SIG-M5 treated with dmso at 0.1 percent for 504 hours (cell line): Measurements from ENCODE around the gene RPL36A.
A peak's percentile ranks its signal among the peaks of the same experiment; 100 is the strongest.

ENCODE experiments used
- DNase-seq: peaks from one replicate; lab custom pipeline; 2025; ENCODE audit not compliant: unreplicated experiment; lab: John Stamatoyannopoulos, UW

RPL36A gene

GRCh38 chrX:101391831-101392230 is 1.0 kb downstream of the RPL36A start:
- DNase-seq: no peak

- DNase-seq: no peak
Measured at GRCh38 chrX:101393530-101394305, 2.9 kb downstream of the RPL36A start.

DNA sequence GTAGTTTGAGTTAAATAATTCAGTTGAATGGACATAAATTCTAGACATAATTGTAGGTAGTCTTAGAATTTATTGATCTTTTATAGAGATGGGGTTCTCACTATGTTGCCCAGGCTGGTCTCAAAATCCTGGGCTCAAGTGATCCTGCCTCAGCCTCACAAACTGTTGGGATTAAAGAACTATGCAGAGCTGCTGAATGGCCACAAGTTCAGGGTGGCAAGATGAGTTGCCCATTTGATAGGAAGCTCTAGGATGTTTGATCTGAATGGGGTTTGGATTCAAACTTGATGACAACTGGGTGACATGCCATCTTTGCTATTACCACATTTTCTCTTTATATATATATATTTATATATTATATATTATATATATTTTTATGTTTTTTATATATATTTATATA is 3.6 kb downstream of the RPL36A start:
- DNase-seq: no peak

- DNase-seq: peak; percentile 88
Measured at GRCh38 chrX:101395789-101396188, 5.0 kb downstream of the RPL36A start.

DNA sequence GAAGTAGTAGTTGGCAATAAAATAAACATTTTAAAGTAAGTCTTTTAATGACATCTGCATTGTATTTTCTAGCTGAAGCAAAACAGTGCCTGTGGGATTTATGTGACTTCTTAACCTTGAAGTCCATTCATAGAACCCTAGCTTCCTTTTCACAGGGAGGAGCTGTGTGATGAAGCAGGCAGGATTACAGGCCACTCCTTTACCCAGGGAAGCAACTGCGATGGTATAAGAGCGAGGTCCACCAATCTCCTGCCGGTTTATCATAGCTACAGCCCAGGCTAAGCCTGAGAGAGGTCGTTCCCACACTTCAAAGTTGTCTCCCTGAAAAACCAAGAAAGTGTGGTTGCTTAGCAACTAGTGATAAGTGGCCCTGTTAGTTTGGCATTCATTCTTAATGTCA is 7.0 kb downstream of the RPL36A start:
- DNase-seq: no peak

GRCh38 chrX:101398694-101399093 is 7.9 kb downstream of the RPL36A start:
- DNase-seq: no peak

DNA sequence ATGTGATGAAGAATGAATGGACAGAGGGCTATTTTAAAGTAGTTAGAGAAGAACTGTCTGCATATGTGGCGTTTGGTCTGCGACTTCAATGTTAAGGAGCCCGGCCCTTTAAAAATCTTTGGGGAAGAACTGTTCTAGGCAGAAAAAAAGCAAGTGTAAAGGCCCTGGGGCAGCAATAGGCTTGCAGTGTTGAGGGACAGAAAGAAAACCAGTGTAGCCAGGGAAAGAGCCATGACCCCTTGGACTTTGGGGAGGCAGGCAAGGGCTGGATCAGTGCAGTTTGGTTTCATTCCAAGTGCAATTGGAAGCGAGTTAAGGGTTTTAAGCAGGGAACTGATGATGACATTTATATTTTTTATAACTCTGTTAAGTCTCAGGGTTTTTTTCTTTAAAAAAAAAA is 9.0 kb downstream of the RPL36A start:
- no peak for DNase-seq

GRCh38 chrX:101407167-101407747 is 16.4 kb downstream of the RPL36A start:
- DNase-seq: peak; percentile 54

GRCh38 chrX:101407748-101408531 is 17.1 kb downstream of the RPL36A start, which contains the start of the genes GLA and HNRNPH2:
GLA (minus strand) TSS chrX:101407925; CDS start chrX:101407903, 22 bp downstream.
HNRNPH2 (plus strand) TSS chrX:101408222; CDS start chrX:101411989, 3,767 bp downstream.
- peak; percentile 98 for DNase-seq

DNA sequence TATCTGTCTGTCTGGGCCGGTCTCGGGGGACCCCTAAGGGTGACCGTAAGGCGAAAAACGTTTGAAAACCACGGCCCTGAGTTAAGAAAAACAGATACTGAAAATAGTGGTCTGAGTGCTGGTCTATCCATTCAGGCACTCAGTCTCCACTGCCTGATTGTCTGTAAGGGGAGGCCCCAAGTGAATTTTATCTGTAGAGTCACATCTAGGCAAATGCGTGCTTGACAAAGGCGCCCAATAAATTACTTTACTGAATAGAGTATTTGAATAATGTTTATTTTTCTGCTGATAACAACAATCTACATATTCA is 17.7 kb downstream of the RPL36A start:
- DNase-seq: no peak

DNA sequence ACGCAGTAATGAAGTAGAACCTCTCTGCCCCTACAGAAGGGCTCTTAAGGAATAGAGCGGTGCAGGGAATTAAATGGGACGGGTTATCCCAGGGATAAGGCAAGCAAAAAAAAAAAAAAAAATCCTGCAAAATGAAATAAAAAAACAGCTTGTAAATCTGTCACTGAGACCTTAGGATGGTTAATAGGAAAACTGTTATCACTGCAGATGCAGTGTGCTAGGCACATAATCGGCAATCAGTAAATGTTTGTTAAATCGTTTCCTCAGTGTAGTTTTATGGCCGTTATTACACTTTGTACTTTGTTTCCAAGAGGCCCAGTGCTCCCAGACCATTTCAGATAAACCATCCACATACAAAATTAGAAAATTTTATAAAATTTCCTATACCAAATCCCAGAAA is 18.2 kb downstream of the RPL36A start:
- DNase-seq: no peak

GRCh38 chrX:101410461-101410860 is 19.6 kb downstream of the RPL36A start:
- DNase-seq: no peak

GRCh38 chrX:101411984-101412383 is 21.2 kb downstream of the RPL36A start:
- no peak for DNase-seq

DNA sequence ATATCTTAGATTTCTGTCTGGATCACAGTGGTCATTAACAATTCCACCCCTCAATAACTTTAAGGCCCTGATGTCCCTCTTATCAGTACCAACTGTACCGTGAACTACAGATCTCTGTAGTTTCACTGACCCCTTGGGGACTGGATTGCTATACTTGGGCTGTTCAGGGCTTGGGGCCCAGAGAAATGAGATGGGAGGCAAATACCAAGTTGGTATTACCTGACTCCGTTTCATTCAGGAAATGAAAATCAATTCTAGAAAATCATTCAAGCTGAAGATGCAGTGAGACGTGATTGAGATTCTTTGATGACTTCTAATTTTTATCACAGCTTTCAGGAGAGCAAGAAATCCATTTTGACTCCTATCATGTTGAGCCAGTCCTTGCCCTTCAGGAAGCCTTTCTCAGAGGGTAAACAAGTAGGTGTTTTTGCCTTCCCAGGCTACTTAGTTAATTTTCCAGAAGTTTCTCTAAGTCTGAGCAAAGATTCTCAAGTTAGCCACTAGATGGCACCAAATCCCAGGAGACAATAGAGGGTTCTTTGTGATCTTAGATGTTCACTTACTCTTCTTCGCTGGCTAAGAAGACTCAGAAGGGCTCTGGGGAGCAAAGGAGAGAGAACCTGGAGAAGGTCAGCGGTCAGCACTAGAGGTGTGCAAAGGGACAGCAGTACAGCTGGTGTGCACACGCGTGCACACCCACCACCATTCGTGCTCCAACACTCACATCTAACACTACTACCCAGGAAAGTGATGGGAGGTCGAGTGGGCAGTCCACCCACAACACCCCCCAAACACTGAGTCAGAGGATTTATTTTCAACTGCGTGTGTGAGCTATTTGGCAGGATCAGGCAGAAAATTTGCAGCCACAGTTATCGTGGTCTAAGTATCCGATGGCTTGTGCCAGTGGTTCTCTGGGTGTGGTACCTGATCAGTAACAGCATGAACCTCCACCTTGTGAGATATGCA is 24.7 kb downstream of the RPL36A start:
- peak; percentile 59 for DNase-seq

DNA sequence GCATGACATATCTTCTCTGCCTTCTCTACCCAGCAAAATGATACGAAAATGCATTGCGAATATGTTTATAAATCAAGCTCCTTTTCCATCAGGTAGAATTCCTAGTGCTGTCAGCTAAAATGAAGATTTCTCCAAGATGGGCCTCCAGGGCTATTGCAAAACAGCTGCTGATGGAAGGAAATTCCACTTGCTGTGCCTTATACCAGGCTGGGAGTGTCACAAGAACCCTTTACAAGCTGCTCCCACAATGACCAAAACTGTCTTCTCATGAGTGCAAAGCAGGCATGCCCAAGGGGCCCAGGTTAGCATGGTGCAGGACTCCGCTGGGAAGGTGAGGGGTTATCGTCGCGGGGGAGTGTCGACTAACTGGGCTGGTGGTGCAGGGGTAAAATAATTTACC is 25.9 kb downstream of the RPL36A start:
- no peak for DNase-seq

- no peak for DNase-seq
Measured at GRCh38 chrX:101417190-101417589, 26.4 kb downstream of the RPL36A start.

DNA sequence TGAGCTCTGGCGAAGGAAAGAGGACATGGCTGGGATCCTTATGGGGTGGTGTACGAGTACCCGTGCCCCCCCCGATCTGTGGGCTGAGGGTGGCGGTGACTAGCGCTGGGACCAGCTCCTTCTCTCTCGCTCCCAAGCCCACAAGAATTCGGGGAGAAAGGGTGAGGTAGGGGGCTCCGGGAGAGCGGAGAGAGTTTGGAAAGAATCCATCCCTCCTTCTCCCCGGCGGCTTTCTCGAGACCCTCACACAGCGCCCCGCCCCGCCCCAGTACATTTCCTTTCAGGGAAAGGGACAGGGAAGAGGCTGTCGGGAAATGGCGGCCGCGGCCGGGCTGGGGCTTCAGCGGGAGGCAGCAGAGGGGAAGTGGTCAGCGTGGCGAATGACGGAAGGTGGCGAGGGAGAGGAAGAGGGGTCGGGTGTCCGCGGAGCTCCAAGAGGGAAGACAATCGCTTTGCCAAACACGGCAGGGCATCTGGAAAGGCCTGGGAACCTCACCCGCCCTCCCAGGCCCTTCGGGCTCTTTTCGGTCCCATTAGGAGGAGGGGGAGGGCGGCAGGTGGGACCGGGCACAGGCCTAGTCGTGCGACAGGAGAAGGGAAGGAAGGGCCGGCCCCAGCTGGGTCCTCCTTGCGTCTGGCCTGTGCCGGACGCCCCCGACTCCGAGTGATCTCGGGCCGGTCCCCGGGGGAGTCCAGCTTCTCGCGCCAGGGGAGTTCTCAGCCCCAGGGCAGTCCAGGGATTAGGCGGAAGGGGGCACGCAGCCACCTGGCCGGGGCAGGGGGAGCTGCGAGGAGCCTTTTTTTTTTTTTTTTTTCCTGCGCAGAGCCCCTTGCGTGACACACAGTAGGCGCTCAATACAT is 27.4 kb downstream of the RPL36A start:
- DNase-seq: no peak

- no peak for DNase-seq
Measured at GRCh38 chrX:101419489-101419888, 28.7 kb downstream of the RPL36A start.

DNA sequence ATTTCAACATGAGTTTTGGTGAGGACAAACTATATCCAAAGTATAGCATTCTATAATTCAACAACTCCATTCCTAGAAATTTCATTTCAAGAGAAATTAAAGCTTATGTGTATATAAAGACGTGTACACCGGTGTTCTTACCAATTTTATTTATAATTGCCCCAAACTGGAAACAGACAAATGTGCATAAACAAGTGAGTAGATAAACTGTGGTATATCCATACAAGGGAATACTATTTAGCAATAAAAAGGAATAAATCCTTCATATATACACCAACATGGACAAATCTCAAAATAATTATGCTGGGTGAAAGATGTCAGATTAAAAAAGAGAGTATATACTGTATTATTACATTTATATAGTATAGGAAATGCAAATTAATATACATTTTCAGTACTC is 37.1 kb downstream of the RPL36A start:
- no peak for DNase-seq

DNA sequence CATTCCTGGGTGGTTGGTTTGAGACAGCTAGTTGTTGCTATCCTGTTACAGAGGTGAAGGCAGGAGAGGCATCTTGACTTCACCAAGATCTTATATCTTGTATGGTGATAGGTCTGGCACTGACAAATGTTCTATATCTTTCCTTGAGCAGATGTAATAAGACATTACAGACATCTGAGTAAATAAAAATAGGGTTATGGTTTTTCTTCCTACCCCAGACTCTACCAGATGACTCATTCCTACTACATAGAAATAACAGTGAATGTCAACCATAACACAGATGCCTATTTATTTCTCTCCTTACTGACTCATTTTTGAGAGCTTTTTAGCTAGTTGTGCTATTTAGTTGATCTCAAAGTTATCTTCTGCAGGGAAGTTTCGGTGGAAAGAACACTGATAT is 39.1 kb downstream of the RPL36A start:
- DNase-seq: no peak
